IPS-18c (cell line): ENCODE data around the gene ARV1.
"Not testable (repeated sequence)": the region's sequence is repeated elsewhere in the genome, so short reads cannot be mapped to it uniquely, and the experiment has no call there.

ENCODE experiments used
- H3K4me3 ChIP-seq: 2 replicates; pipeline ENCODE4 v1.7.0; 2013; ENCODE audit warnings: low read depth, mild to moderate bottlenecking, low read length, moderate library complexity; ENCODE audit not compliant: insufficient read depth
- H3K9me3 ChIP-seq: one replicate; pipeline ENCODE4 v1.6.1; 2013; ENCODE audit warnings: mild to moderate bottlenecking, low read length, moderate library complexity; ENCODE audit not compliant: control insufficient read depth, insufficient read depth

Gene ARV1

GRCh38 chr1:231048419-231048818 is 69.5 kb downstream of the ARV1 start:
- not testable (repeated sequence) for H3K4me3 ChIP-seq, H3K9me3 ChIP-seq

- peaks cover 2% of the 10 kb centered on the region for H3K9me3 ChIP-seq
- H3K4me3 ChIP-seq = no peak overlapping the region
Observed at GRCh38 chr1:231049121-231049979, 70.5 kb downstream of the ARV1 start.
